GM13977 (cell line): ENCODE data around the gene CEBPG.

Experiments
- DNase-seq: peaks from one replicate; pipeline ENCODE4 v3.0.0; 2012; ENCODE audit warnings: low spot score
- in situ Hi-C: fragments of 300-500 bp; cut with MboI; formaldehyde crosslinking; loops from one replicate; pipeline ENCODE4 v1.12.0; 2022; ENCODE audit warnings: low sequenced_read_pairs, low pct_unique_long_range_greater_than_20kb, mixed read lengths, inconsistent platforms; ENCODE audit not compliant: unreplicated experiment
- TF ChIP-seq, protein P1 (sequence below): IDR thresholded peaks from 2 replicates; pipeline ENCODE4 v1.5.1; 2012; ENCODE audit warnings: mild to moderate bottlenecking, control low read depth; ENCODE audit not compliant: insufficient read depth; ENCODE audit errors: extremely low read depth, missing control alignments

Gene CEBPG

GRCh38 chr19:33408116-33408515, 34.6 kb downstream of the CEBPG start:
- TF ChIP-seq, protein P1, sequence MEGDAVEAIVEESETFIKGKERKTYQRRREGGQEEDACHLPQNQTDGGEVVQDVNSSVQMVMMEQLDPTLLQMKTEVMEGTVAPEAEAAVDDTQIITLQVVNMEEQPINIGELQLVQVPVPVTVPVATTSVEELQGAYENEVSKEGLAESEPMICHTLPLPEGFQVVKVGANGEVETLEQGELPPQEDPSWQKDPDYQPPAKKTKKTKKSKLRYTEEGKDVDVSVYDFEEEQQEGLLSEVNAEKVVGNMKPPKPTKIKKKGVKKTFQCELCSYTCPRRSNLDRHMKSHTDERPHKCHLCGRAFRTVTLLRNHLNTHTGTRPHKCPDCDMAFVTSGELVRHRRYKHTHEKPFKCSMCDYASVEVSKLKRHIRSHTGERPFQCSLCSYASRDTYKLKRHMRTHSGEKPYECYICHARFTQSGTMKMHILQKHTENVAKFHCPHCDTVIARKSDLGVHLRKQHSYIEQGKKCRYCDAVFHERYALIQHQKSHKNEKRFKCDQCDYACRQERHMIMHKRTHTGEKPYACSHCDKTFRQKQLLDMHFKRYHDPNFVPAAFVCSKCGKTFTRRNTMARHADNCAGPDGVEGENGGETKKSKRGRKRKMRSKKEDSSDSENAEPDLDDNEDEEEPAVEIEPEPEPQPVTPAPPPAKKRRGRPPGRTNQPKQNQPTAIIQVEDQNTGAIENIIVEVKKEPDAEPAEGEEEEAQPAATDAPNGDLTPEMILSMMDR: no peak
- DNase-seq: no peak
- in situ Hi-C loops: loop anchor here (10.0 kb wide), 1 partner anchor 173 kb away; no protein-coding TSS in a partner anchor

- in situ Hi-C loops: loop anchor here (10.0 kb wide), 1 partner anchor 174 kb away; no protein-coding TSS in a partner anchor
- TF ChIP-seq, protein P1: no peak
- no peak for DNase-seq
Observed at GRCh38 chr19:33408538-33409434, 35.3 kb downstream of the CEBPG start.

- TF ChIP-seq, protein P1: no peak
- in situ Hi-C loops: loop anchor here (10.0 kb wide), 1 partner anchor 175 kb away; no protein-coding TSS in a partner anchor
- DNase-seq: no peak
Observed at GRCh38 chr19:33409906-33410685, 36.6 kb downstream of the CEBPG start.

DNA sequence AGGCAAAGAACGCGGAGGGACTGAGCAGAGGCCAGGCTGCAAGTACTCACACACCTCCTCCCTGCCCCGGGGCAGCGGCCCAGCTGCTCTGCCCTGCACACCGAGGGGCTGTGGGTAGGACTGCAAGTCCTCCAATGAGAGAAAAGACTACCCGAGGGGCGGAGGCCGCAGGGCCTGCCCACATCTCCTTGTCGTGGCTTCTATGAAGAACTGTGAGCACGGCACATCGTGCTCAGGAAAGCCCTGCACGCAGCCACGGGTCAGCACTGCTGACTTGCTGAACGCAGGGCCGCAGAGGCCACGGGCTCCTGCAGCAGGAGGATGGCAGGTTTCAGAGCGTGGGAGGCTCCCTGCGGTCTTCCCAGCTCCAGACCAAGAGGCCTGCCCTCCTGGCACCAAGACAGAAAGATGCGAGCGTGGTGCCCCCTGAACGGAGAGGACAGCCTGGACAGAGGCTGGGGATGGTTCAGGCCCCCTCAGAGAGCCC, 37.4 kb downstream of the CEBPG start:
- in situ Hi-C loops: no loop called here
- DNase-seq: no peak

GRCh38 chr19:33411621-33412180, 38.2 kb downstream of the CEBPG start:
- in situ Hi-C loops: no loop called here
- TF ChIP-seq, protein P1: no peak
- DNase-seq: no peak

More for the DNA sequence above, 37.4 kb downstream of the CEBPG start:
- TF ChIP-seq, protein P1: no peak
